Measurements from ENCODE around the gene SPRR2A.

SPRR2A gene

DNA sequence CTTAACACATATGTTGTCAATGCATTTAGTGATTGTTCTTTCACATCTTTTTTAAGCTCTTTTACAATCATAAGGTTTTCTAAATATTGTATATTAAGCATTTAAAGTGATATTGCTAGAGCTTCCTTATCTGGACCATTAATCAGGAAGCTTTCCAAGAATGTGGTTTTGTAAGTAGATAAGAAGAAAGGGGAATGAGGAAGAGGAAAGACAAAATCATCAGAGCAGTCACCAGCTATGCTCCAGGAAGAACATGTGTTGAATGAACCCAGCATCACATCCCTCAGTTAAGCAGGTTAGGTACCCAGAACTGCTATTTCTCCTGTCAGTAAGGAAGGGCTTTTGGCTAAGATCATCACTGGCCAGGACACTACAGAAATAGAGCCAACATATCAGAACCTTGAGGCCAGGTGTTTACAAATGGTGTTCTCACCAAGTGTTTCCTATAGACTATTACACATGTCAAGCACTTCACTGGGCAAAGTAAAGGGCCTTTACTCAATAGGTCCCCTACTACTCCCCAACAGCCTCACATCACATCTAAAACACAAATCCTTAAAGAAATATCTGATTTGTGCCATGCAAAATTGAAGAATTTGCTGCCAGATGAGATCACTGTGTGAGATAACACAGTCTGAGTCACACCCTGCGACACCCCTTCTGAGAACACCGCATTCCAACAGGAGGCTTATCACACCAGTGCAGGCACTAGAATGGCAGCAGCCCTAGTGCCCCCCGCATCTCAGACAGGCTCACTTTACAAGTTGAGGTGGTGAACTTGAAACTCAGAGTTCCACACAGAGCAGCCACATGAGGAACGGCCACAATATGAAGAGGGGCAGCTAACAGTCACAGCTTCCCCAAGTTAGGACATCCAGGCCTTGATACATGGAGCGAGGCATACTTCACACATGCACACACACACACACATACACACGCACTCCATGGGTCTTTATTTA is 1.8 kb upstream of the SPRR2A start:
- TF ChIP-seq ZBTB7A (IDR thresholded peaks at IDR 0.05; ENCODE audit: low read depth) (no peak), CREB1 (IDR thresholded peaks at IDR 0.05; ENCODE audit: low read depth) (no peak), EGR1 (IDR thresholded peaks at IDR 0.05) (no peak), TCF12 (IDR thresholded peaks at IDR 0.05; ENCODE audit: low read depth) (no peak), NFIC (IDR thresholded peaks at IDR 0.05) (no peak), TAF1 (IDR thresholded peaks at IDR 0.05; ENCODE audit: low read depth) (no peak), YY1 (IDR thresholded peaks at IDR 0.05; ENCODE audit: low read depth) (no peak), RAD21 (IDR thresholded peaks at IDR 0.05; ENCODE audit: low read depth) (no peak), TEAD4 (IDR thresholded peaks at IDR 0.05) (no peak), EP300 (IDR thresholded peaks at IDR 0.05; ENCODE audit: borderline replicate concordance) (no peak)
- TF ChIP-seq, protein P1, sequence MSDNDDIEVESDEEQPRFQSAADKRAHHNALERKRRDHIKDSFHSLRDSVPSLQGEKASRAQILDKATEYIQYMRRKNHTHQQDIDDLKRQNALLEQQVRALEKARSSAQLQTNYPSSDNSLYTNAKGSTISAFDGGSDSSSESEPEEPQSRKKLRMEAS (IDR thresholded peaks at IDR 0.05) = no peak
- TF ChIP-seq, protein P2, sequence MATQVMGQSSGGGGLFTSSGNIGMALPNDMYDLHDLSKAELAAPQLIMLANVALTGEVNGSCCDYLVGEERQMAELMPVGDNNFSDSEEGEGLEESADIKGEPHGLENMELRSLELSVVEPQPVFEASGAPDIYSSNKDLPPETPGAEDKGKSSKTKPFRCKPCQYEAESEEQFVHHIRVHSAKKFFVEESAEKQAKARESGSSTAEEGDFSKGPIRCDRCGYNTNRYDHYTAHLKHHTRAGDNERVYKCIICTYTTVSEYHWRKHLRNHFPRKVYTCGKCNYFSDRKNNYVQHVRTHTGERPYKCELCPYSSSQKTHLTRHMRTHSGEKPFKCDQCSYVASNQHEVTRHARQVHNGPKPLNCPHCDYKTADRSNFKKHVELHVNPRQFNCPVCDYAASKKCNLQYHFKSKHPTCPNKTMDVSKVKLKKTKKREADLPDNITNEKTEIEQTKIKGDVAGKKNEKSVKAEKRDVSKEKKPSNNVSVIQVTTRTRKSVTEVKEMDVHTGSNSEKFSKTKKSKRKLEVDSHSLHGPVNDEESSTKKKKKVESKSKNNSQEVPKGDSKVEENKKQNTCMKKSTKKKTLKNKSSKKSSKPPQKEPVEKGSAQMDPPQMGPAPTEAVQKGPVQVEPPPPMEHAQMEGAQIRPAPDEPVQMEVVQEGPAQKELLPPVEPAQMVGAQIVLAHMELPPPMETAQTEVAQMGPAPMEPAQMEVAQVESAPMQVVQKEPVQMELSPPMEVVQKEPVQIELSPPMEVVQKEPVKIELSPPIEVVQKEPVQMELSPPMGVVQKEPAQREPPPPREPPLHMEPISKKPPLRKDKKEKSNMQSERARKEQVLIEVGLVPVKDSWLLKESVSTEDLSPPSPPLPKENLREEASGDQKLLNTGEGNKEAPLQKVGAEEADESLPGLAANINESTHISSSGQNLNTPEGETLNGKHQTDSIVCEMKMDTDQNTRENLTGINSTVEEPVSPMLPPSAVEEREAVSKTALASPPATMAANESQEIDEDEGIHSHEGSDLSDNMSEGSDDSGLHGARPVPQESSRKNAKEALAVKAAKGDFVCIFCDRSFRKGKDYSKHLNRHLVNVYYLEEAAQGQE (IDR thresholded peaks at IDR 0.05; ENCODE audit: low read depth) = no peak

DNA sequence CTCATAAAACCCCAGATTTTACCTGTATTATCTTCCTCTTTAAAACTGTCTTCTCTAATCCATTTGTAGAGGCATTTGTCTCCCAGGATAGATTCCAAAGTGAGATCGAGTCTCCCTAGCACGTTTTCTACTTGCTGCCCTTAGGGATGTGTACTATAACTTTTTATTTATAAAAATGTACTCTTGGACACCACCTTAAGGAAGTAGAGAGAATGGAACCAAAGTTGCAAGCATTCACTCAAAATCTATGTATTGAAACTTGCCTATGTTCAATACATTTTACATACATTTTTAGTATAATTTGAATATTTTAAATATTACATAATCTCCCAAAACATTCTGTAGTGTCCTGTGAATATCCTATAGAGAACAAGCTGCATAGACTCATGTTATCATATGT is 842 bp upstream of the SPRR2A start:
- no peak for TF ChIP-seq FOXM1 (IDR thresholded peaks at IDR 0.05; ENCODE audit: borderline replicate concordance, low read depth)
- no peak for TF ChIP-seq NFIC (IDR thresholded peaks at IDR 0.05)
- no peak for TF ChIP-seq CREB1 (IDR thresholded peaks at IDR 0.05; ENCODE audit: low read depth)
- TF ChIP-seq TCF12 (IDR thresholded peaks at IDR 0.05; ENCODE audit: low read depth) = no peak
- no peak for TF ChIP-seq TAF1 (IDR thresholded peaks at IDR 0.05; ENCODE audit: low read depth)
- no peak for TF ChIP-seq CEBPB (IDR thresholded peaks at IDR 0.05)
- no peak for TF ChIP-seq RAD21 (IDR thresholded peaks at IDR 0.05; ENCODE audit: low read depth)
- TF ChIP-seq, protein P3, sequence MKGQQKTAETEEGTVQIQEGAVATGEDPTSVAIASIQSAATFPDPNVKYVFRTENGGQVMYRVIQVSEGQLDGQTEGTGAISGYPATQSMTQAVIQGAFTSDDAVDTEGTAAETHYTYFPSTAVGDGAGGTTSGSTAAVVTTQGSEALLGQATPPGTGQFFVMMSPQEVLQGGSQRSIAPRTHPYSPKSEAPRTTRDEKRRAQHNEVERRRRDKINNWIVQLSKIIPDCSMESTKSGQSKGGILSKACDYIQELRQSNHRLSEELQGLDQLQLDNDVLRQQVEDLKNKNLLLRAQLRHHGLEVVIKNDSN (IDR thresholded peaks at IDR 0.05) = no peak
- no peak for TF ChIP-seq ZBTB7A (IDR thresholded peaks at IDR 0.05; ENCODE audit: low read depth)
- no peak for TF ChIP-seq EGR1 (IDR thresholded peaks at IDR 0.05)

DNA sequence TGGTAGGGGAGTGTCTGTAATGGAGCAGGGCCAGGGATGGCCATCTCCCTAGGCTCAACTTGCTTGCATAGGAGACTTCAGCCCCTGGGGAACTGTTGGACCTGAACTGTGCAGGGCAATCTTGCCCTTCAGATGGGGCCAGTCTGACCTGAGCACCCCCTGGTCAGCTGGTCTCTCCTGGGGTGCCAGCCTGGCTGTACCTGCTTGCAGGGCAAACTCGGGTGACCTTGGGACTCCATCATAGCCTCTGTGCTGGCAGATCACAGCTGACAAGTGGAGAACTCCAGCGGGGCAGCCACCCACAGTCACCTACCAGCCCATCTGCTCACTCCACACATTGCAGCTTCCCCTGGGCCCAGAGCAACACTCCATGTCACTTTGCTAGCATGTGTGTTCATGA is 8.1 kb downstream of the SPRR2A start:
- TF ChIP-seq CREB1 (IDR thresholded peaks at IDR 0.05; ENCODE audit: low read depth) (no peak), TAF1 (IDR thresholded peaks at IDR 0.05; ENCODE audit: low read depth) (no peak), NFIC (IDR thresholded peaks at IDR 0.05) (no peak), YY1 (IDR thresholded peaks at IDR 0.05; ENCODE audit: low read depth) (no peak), ZBTB7A (IDR thresholded peaks at IDR 0.05; ENCODE audit: low read depth) (no peak)
- TF ChIP-seq, protein P2 (IDR thresholded peaks at IDR 0.05; ENCODE audit: low read depth) = no peak

DNA sequence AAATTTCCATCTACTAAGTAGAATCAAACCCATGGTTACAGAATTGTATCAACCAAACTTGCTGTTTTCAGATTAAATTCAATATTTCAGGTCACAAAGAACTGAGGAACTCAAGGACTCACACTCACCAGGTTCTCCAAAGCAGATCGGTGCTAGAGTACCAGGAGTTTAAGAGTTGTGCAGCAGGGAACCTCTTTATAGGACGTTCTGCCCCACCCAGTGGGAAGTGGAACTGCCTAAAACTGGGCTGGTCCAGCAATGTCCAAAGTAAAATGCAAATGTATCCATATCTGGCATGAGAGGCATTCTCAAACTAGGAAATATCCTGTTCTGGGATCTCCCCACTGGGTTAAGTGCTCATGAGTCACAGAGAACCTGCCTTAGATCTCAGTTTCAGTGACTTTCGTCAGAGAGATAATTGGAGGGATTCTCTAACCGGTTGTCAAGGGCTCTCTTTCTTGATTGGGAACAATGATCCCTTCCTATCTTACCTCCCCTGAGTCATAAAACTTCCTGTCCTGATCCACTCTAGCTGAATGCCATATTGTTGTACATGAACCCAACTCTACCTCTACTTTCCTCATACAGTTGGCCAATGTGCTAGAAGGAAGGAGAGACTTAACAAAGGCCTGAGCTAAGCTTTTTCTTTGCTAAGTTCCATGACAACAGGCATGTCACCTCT is 16.2 kb downstream of the SPRR2A start, which contains the start of gene SPRR2D:
TSS of gene SPRR2D (minus strand) at position 171 of the 682 bp plus-strand sequence. CDS start 774 bp downstream, outside the sequence.
- TF ChIP-seq FOXM1 (IDR thresholded peaks at IDR 0.05; ENCODE audit: borderline replicate concordance, low read depth) (no peak), CEBPB (IDR thresholded peaks at IDR 0.05) (no peak), EP300 (IDR thresholded peaks at IDR 0.05; ENCODE audit: borderline replicate concordance) (no peak), TCF12 (IDR thresholded peaks at IDR 0.05; ENCODE audit: low read depth) (no peak)
- TF ChIP-seq, protein P2 (IDR thresholded peaks at IDR 0.05; ENCODE audit: low read depth) = no peak
